Skeletal muscle tissue (tissue), 4 donors: ENCODE measurements around the gene ENO2. TPM values are rescaled to one million over a fixed set of nuclear protein-coding genes. Genes with fewer than 3 reads are reported as not detected.

Experiments
- H3K27ac ChIP-seq: one replicate; pipeline ENCODE4 v1.7.0; 2013; ENCODE audit warnings: mild to moderate bottlenecking, low read depth, low read length, inconsistent platforms
- H3K27me3 ChIP-seq, 3 donors: one replicate each; pipeline ENCODE4 v1.7.0; 2013; ENCODE audit warnings: low read length in 3 of 3; ENCODE audit not compliant: control insufficient read depth in 3 of 3, insufficient read depth in 3 of 3
- H3K36me3 ChIP-seq, 3 donors: one replicate each; pipeline ENCODE4 v1.7.0; 2013; ENCODE audit warnings: low read length in 3 of 3; ENCODE audit not compliant: control insufficient read depth in 3 of 3, insufficient read depth in 3 of 3
- H3K4me1 ChIP-seq, 3 donors: one replicate each; pipeline ENCODE4 v1.7.0; 2013; ENCODE audit warnings: low read length in 3 of 3, mild to moderate bottlenecking in 3 of 3; ENCODE audit not compliant: control insufficient read depth in 3 of 3, insufficient read depth in 3 of 3
- H3K4me3 ChIP-seq, 3 donors: one replicate each; pipeline ENCODE4 v1.7.0; 2013; ENCODE audit warnings: low read length in 3 of 3
- H3K9ac ChIP-seq, 3 donors: one replicate each; pipeline ENCODE4 v1.7.0; 2013; ENCODE audit warnings: low read length in 3 of 3, mild to moderate bottlenecking in 3 of 3, moderate library complexity in 2 of 3, low read depth in 1 of 3
- H3K9me3 ChIP-seq, 3 donors: one replicate each; pipeline ENCODE4 v1.7.0; 2013; ENCODE audit warnings: low read length in 3 of 3; ENCODE audit not compliant: control insufficient read depth in 3 of 3
- total RNA-seq: library from RNA; depleted of rRNA; stranded (reverse); fragments of >200 nt; gene quantifications from one replicate; pipeline ENCODE4 v1.2.3, GENCODE V29; 2014
- donor health status: Osteomylitis.

The ENO2 gene
- total RNA-seq, 1 donor from 2014 or later, result 2.6 TPM

DNA sequence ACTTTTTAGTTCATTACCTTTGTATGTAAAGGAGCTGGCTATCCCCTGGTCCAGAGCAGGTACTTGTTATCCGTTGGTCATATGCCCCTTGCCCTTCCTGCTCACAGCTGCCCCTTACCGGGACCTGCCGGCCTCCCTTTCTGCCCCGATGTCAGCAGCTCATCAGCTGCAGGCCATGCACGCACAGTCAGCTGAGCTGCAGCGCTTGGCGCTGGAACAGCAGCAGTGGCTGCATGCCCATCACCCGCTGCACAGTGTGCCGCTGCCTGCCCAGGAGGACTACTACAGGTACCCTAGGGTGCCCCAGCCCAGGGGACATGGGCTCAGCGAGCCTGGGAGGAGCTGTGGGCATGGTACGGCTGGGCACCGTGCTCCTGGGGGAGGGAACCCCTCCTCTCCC is 26.9 kb downstream of the ENO2 start:
- no peak overlapping the region for H3K27ac ChIP-seq
- H3K27me3 ChIP-seq, result no peaks in the 10 kb centered on the region
- peaks cover 38 to 66% (median 39%) of the 10 kb centered on the region in 3 donors for H3K4me1 ChIP-seq
- no peak overlapping the region for H3K4me3 ChIP-seq
- no peaks in the 10 kb centered on the region for H3K9me3 ChIP-seq
- peaks cover 9 to 27% (median 19%) of the 10 kb centered on the region in 3 donors for H3K36me3 ChIP-seq
- peak overlapping the region in 1 of 3 donors; percentile 60 for H3K9ac ChIP-seq

DNA sequence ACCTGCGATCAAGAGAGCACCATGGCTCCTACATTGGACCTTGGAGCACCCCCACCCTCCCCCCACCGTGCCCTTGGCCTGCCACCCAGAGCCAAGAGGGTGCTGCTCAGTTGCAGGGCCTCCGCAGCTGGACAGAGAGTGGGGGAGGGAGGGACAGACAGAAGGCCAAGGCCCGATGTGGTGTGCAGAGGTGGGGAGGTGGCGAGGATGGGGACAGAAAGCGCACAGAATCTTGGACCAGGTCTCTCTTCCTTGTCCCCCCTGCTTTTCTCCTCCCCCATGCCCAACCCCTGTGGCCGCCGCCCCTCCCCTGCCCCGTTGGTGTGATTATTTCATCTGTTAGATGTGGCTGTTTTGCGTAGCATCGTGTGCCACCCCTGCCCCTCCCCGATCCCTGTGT is 27.4 kb downstream of the ENO2 start:
- Histone ChIP-seq H3K9ac (no peak overlapping the region), H3K4me1 (peaks cover 41 to 68% (median 42%) of the 10 kb centered on the region in 3 donors), H3K27me3 (no peaks in the 10 kb centered on the region), H3K9me3 (no peaks in the 10 kb centered on the region), H3K4me3 (no peak overlapping the region), H3K27ac (no peak overlapping the region), H3K36me3 (peaks cover 11 to 27% (median 21%) of the 10 kb centered on the region in 3 donors)

DNA sequence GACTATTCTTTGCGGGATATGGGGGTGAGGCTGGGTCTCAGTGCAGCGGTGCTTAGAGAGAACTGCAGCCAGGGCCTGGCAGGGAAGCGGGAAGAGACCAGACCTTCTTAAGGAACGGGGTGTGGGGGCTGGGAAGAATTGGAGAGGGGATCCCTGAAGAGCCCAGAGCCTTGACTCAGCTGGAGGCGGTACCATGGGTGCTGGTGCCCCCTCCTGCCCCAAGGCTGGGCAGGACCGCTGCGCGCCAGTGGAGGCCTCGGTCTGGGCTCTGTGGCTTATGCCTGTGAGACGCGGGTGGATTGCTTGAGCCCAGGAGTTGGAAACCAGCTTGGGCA is 27.9 kb downstream of the ENO2 start:
- no peaks in the 10 kb centered on the region for H3K27me3 ChIP-seq
- H3K27ac ChIP-seq, result peak overlapping the region; percentile 98
- peaks cover 38 to 66% (median 42%) of the 10 kb centered on the region in 3 donors for H3K4me1 ChIP-seq
- H3K9me3 ChIP-seq, result no peaks in the 10 kb centered on the region
- H3K36me3 ChIP-seq, result peaks cover 14 to 31% (median 24%) of the 10 kb centered on the region in 3 donors
- H3K9ac ChIP-seq, result peak overlapping the region in 1 of 3 donors; percentile 30
- H3K4me3 ChIP-seq, result no peak overlapping the region

DNA sequence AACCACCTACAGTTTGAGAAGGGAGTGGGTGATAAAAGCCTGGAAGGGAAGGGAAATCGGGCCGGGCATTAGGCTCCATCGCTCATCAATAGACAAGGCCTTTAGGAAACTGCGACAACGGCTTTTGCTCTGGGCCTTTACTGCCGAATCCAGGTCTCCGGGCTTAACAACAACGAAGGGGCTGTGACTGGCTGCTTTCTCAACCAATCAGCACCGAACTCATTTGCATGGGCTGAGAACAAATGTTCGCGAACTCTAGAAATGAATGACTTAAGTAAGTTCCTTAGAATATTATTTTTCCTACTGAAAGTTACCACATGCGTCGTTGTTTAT is 29.0 kb downstream of the ENO2 start:
- Histone ChIP-seq H3K27ac (peak overlapping the region; percentile 98), H3K4me1 (peaks cover 35 to 59% (median 39%) of the 10 kb centered on the region in 3 donors), H3K9me3 (no peaks in the 10 kb centered on the region), H3K4me3 (peak overlapping the region; percentile 92 to 100 (median 96)), H3K27me3 (no peaks in the 10 kb centered on the region), H3K9ac (peak overlapping the region; percentile 98 to 100 (median 99)), H3K36me3 (peaks cover 14 to 35% (median 25%) of the 10 kb centered on the region in 3 donors)

DNA sequence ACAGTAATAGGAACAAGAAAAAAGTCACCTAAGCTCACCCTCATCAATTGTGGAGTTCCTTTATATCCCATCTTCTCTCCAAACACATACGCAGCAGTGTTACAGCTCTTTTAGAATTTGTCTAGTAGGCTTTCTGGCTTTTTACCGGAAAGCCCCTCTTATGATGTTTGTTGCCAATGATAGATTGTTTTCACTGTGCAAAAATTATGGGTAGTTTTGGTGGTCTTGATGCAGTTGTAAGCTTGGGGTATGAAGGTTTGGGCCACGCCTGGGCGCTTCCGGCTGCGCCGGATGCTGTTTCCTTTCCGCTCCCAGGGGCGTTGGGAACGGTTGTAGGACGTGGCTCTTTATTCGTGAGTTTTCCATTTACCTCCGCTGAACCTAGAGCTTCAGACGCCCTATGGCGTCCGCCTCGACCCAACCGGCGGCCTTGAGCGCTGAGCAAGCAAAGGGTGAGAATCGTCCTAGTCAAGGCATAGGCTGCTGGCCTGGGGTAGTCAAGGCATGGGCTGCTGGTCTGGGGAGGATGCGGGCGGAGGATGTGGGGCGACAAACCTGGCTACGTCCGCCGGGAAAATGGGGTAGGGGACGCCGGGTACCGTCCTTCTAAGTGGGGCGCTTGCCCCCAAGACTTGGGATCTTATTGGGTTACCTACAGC is 29.5 kb downstream of the ENO2 start, which contains the start of the genes C12orf57 and RNU7-1:
Gene C12orf57, plus strand, starts transcription at position 301 of the 659 bp plus-strand sequence. Its CDS starts 100 bp downstream, at position 401.
Gene RNU7-1, plus strand, starts transcription at position 95 of the 659 bp plus-strand sequence.
- H3K27ac ChIP-seq, result peak within 1 kb of the TSS; percentile 98
- peak within 1 kb of the TSS; percentile 98 to 100 (median 99) for H3K9ac ChIP-seq
- peaks cover 14 to 34% (median 25%) of the 10 kb centered on the region in 3 donors for H3K36me3 ChIP-seq
- H3K4me3 ChIP-seq, result peak within 1 kb of the TSS; percentile 92 to 100 (median 96)
- H3K27me3 ChIP-seq, result no peaks in the 10 kb centered on the region
- H3K4me1 ChIP-seq, result peaks cover 30 to 54% (median 34%) of the 10 kb centered on the region in 3 donors
- H3K9me3 ChIP-seq, result no peaks in the 10 kb centered on the region

DNA sequence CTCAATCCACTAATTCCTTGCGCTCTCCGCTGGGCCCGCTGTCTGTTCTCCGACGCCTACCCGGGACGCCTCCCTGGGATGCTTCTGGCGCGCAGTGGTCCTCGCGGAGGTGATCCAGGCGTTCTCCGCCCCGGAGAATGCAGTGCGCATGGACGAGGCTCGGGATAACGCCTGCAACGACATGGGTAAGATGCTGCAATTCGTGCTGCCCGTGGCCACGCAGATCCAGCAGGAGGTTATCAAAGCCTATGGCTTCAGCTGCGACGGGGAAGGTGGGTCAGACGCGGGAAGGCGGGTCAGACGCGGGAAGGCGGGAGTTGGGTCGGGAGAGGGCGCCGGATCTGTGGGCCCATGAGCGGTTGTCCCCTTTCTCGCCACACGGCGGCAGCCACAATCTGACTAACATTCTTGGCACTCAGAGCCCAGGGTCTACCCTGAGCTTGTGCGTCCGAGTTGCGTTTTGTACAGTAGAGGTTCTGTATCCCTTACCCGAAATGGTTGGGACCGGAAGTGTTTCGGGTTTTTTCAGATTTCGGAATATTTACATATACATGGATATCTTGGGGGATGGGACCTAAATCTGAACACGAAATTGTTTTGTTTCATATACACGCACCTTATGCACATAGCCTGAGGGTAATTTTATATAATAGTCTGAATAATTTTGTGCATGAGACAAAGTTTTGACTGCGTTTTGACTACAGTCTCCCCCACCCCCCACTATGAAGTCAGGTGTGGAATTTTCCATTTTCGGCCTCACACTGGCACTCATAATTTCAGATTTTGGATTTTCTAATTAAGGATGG is 30.2 kb downstream of the ENO2 start:
- Histone ChIP-seq H3K4me1 (peaks cover 28 to 52% (median 30%) of the 10 kb centered on the region in 3 donors), H3K36me3 (peaks cover 14 to 30% (median 22%) of the 10 kb centered on the region in 3 donors), H3K9ac (peak overlapping the region; percentile 98 to 100 (median 99)), H3K9me3 (no peaks in the 10 kb centered on the region), H3K27me3 (no peaks in the 10 kb centered on the region), H3K27ac (peak overlapping the region; percentile 98), H3K4me3 (peak overlapping the region; percentile 92 to 100 (median 96))

DNA sequence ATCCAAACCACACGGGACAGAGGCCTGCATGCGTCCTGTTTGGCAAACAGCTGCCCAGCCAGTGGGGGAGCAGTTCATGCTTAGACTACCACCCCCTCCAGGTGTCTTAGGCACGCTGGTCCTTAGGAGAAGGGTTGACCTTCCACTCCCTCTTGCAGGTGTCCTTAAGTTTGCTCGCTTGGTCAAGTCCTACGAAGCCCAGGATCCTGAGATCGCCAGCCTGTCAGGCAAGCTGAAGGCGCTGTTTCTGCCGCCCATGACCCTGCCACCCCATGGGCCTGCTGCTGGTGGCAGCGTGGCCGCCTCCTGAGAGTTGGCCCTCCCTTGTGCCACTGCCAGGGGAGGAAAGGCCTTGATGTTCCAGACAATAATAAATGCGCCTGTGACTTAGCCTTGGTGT is 31.2 kb downstream of the ENO2 start:
- Histone ChIP-seq H3K4me3 (peak overlapping the region in 1 of 3 donors; percentile 100), H3K36me3 (peaks cover 14 to 27% (median 22%) of the 10 kb centered on the region in 3 donors), H3K4me1 (peaks cover 28 to 55% (median 30%) of the 10 kb centered on the region in 3 donors), H3K9ac (peak overlapping the region in 2 of 3 donors; percentile 98 to 100), H3K27me3 (no peaks in the 10 kb centered on the region), H3K27ac (no peak overlapping the region), H3K9me3 (no peaks in the 10 kb centered on the region)

DNA sequence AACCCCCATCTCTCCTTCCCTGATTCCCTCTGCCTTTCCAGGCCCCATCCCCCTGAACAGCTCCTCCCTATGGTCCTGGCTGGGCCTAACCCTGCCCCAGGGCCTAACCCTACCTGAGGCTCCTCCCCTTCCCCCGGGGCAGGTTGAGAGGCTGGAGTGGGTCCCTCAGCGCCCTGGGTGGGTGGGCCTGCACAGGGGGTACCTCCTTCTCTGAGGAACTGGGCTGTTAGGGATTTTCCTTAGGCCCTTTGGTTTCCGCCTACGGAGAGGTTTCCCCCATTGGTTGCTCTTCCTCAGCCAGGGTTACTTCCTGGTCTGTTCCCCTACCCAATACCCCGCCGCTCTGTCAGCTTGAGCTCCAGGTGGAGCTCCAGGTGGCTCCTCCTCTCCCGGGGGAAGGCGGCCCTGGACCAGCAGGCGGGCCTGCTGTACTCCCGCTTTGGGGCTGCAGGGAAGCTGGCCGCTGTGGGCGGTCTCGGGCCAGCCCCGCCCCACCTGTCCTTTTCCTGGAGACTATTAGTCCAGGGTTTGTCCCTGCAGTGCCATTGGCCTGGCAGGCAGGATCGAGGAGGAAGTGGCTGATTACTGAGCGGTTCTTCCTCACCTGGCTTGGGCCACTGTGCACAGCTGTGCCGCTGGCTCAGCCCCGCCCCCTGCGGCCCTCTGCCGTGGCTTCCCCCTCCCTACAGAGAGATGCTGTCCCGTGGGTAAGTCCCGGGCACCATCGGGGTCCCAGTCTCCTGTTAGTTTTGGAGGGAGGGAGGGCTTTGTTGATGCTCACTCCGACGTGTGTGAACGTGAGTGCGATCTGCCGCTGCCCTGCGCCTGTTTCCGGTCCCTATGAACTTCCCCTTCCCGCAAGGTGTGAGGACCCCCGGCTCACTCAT is 31.9 kb downstream of the ENO2 start:
- Histone ChIP-seq H3K27me3 (no peaks in the 10 kb centered on the region), H3K9me3 (no peaks in the 10 kb centered on the region), H3K36me3 (peaks cover 14 to 21% (median 19%) of the 10 kb centered on the region in 3 donors), H3K27ac (no peak overlapping the region), H3K4me1 (peaks cover 28 to 53% (median 30%) of the 10 kb centered on the region in 3 donors), H3K4me3 (peak overlapping the region in 1 of 3 donors; percentile 23), H3K9ac (peak overlapping the region in 1 of 3 donors; percentile 33)

DNA sequence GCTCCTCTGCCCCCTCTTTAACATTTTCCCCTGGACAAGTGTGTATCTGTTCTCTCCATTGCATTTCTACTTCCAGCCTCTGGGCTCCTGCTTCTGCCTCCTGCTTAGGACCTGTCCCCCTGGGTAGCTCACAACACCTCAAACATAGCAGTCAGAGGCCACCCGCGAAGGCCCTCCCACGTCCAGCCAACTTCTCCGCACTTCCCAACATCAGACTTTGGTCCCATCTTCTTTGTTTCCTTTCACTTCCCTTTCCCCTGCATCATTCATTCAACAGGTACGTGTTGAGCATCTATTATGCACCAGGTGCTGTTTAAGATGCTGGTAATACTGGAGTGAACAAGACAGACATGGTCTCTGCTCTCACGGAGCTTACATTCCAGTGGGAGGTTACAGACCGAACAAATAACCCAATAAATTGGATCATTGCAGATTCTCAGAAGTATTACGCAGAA is 32.6 kb downstream of the ENO2 start:
- Histone ChIP-seq H3K4me3 (peak overlapping the region in 1 of 3 donors; percentile 23), H3K4me1 (peaks cover 28 to 48% (median 30%) of the 10 kb centered on the region in 3 donors), H3K9ac (peak overlapping the region in 1 of 3 donors; percentile 33), H3K9me3 (no peaks in the 10 kb centered on the region), H3K27me3 (no peaks in the 10 kb centered on the region), H3K36me3 (peaks cover 14 to 18% (median 15%) of the 10 kb centered on the region in 3 donors), H3K27ac (no peak overlapping the region)
